Measurements from ENCODE around the gene CHCHD5.

DNA sequence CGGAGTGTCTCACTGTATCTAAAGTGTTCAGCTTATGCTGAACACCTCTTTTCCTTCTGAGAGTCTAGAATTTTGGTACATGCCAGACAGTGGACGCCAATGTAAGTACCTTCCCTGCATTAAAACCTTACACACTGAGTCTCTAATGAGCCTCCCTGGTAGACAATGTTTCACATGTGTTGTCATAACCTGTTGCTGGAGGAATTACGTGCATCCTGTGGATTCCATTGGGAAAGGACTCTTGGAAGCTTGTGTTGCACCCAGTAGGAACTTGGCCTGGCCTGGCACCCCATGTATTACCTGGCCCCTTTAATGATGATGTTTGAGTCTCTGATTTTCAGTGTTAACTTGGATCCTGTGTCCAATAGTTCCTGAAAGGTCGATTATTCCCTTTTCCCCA is 20.5 kb downstream of the CHCHD5 start:
- TF ChIP-seq EZH2 (IDR thresholded peaks at IDR 0.05) = no peak
- TF ChIP-seq, protein P1, sequence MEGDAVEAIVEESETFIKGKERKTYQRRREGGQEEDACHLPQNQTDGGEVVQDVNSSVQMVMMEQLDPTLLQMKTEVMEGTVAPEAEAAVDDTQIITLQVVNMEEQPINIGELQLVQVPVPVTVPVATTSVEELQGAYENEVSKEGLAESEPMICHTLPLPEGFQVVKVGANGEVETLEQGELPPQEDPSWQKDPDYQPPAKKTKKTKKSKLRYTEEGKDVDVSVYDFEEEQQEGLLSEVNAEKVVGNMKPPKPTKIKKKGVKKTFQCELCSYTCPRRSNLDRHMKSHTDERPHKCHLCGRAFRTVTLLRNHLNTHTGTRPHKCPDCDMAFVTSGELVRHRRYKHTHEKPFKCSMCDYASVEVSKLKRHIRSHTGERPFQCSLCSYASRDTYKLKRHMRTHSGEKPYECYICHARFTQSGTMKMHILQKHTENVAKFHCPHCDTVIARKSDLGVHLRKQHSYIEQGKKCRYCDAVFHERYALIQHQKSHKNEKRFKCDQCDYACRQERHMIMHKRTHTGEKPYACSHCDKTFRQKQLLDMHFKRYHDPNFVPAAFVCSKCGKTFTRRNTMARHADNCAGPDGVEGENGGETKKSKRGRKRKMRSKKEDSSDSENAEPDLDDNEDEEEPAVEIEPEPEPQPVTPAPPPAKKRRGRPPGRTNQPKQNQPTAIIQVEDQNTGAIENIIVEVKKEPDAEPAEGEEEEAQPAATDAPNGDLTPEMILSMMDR (IDR thresholded peaks at IDR 0.05) = no peak
